GM10266 (cell line): ENCODE measurements around the gene WIPF2.
"Not testable (repeated sequence)": the region's sequence is repeated elsewhere in the genome, so short reads cannot be mapped to it uniquely, and the experiment has no call there.

Experiments
- DNase-seq: peaks from one replicate; pipeline ENCODE4 v3.0.0; 2012; ENCODE audit errors: extremely low spot score
- CTCF ChIP-seq: IDR thresholded peaks from 2 replicates; pipeline ENCODE4 v1.5.1; 2012; ENCODE audit warnings: mild to moderate bottlenecking, low read depth; ENCODE audit not compliant: control insufficient read depth, insufficient read depth; ENCODE audit errors: missing control alignments

Gene WIPF2

DNA sequence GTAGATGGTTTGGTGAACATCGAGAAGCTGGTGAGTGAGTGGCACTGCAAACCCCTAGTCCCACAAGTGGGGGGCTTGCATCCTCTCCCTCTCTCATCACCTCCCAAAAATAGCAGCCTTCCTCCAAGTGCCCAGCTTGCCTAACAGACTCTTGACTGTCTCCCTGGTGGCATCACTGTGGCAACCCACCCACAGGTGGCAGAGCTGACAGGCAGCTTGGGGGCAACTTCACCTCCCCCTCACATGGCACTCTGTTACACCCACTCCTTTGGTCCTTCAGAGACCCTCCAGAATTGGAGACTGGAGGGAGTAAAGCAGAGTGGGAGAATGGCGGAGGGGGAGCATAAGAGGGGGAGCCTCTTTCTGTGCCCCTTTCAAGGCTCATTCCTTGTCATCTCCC is 26.1 kb upstream of the WIPF2 start:
- TF ChIP-seq CTCF = no peak
- DNase-seq = no peak

DNA sequence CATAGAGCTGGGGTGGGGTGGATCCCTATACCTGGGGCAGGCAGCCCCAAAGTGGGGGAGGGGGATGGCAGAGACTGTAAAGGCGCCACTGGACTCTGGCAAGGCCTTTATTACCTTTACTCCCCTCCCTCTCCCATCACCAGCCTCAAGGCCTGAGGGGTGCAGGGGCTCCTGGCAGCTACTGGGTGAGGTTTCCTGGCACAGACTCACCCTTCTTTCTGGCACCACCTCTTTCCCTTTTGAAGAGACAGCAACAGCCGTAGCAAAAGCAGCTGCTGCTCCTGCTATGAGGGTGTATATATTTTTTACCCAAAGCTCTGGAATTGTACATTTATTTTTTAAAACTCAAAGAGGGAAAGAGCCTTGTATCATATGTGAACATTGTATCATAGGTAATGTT is 24.3 kb upstream of the WIPF2 start:
- no peak for DNase-seq
- no peak for TF ChIP-seq CTCF

GRCh38 chr17:40197550-40197949 is 21.6 kb upstream of the WIPF2 start:
- DNase-seq = no peak
- no peak for TF ChIP-seq CTCF

DNA sequence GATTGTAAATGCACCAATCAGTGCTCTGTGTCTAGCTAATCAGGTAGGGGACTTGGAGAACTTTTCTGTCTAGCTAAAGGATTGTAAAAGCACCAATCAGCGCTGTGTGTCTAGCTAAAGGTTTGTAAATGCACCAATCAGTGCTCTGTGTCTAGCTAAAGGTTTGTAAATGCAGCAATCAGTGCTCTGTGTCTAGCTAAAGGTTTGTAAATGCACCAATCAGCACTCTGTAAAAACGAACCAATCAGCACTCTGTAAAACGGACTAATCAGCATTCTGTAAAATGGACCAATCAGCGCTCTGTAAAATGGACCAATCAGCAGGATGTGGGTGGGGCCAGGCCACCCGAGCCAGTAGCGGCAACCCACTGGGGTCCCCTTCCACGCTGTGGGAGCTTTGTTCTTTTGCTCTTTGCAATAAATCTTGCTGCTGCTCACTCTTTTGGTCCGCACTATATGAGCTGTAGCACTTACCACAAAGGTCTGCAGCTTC is 21.1 kb upstream of the WIPF2 start:
- not testable (repeated sequence) for DNase-seq

DNA sequence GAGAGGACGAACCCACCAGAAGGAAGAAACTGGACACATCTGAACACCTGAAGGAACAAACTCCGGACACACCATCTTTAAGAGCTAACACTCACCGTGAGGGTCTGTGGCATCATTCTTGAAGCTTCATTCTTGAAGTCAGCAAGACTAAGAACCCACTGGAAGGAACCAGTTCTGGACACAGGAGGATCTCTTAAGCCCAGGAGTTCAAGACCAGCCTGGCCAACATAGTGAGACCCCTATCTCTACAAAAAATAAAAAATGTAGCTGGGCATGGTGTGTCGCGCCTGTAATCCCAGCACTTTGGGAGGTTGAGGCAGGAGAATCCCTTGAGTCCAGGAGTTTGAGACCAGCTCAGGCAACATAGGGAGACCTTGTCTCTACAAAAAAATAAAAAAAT is 20.5 kb upstream of the WIPF2 start:
- DNase-seq = no peak
- no peak for TF ChIP-seq CTCF

DNA sequence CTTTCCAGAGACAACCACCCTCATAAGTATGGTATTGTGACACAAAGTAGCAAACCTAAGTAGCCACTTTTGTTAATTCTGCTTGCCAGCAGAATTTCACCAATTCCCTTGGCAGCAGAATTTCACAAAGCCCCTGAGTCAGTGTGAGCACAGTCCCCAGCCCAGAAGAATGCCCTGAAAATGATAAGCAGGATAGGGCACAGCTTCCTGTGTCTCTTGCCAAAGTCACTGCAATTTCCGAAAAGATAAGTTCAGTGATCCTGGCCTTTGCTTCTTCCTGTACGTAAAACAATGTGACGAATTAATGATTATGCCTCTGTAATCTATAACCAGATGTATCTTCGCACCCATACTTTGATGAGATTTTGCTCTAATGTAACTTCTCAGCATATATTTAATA is 16.0 kb upstream of the WIPF2 start:
- no peak for DNase-seq
- TF ChIP-seq CTCF = no peak

GRCh38 chr17:40206193-40206592 is 12.9 kb upstream of the WIPF2 start:
- DNase-seq = not testable (repeated sequence)

GRCh38 chr17:40209404-40210093 is 9.6 kb upstream of the WIPF2 start:
- TF ChIP-seq CTCF = no peak
- DNase-seq = no peak

- DNase-seq = not testable (repeated sequence)
Observed at GRCh38 chr17:40213914-40214313, 5.2 kb upstream of the WIPF2 start.
